Measurements from ENCODE around the gene GRIFIN.

DNA sequence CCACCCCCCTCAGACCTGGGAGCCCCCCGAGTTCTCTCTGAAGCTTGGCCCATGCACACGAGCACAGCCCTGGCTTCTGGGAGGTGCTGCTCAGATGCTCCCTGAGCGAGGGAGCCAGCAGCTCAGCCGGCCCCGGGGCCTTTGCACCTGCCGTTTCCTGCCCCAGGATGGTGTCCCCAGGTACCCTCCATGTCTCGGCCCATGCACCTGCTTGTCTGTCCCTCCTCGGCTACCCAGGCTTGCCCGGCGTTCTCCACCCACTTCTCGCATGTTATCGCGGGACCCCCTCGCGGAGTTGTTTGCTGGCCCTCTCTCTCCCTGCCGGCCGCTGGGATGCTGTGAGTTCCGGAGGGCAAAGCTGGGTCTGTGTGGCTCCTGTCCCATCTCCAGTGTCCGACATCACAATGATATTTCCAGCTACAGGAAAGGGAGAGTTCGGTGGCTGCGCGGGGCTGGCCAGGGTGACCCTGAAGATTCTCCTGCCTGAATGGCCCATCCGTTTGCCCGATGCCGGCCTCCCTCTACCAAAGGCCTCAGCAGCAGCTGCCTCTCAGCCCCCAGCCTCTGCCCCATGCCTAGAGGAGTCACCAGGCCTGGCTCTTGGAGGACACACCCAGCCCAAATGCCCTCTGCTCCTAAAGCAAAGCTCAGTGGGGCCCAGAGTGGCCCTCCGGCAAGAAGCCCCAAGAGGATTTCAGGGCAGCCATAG, 31.2 kb upstream of the GRIFIN start:
- TF ChIP-seq EP300 (IDR thresholded peaks at IDR 0.05) (no peak), POLR2A (IDR thresholded peaks at IDR 0.05; ENCODE audit: low read length) (no peak), NFE2L2 (conservative IDR thresholded peaks at IDR 0.05; ENCODE audit: low read length) (no peak), CTCF (IDR thresholded peaks at IDR 0.05) (no peak), CEBPB (IDR thresholded peaks at IDR 0.05) (no peak), RAD21 (conservative IDR thresholded peaks at IDR 0.05 in 1 of 2, IDR thresholded peaks at IDR 0.05 in 1 of 2) (no peak), JUN (IDR thresholded peaks at IDR 0.05) (no peak), HDAC2 (IDR thresholded peaks at IDR 0.05) (no peak)
- TF ChIP-seq, protein P1, sequence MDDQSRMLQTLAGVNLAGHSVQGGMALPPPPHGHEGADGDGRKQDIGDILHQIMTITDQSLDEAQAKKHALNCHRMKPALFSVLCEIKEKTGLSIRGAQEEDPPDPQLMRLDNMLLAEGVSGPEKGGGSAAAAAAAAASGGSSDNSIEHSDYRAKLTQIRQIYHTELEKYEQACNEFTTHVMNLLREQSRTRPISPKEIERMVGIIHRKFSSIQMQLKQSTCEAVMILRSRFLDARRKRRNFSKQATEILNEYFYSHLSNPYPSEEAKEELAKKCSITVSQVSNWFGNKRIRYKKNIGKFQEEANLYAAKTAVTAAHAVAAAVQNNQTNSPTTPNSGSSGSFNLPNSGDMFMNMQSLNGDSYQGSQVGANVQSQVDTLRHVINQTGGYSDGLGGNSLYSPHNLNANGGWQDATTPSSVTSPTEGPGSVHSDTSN (IDR thresholded peaks at IDR 0.05) = no peak

Measured in A549 (cell line).